ENCODE data around the gene CD300LF.

The CD300LF gene

GRCh38 chr17:74712756-74713155 is at the start of gene CD300LF:
Gene CD300LF (minus strand): TSS chr17:74712923. CDS start chr17:74712866, 57 bp downstream.
- DNase-seq (ENCODE audit: low spot score), result no peak

DNA sequence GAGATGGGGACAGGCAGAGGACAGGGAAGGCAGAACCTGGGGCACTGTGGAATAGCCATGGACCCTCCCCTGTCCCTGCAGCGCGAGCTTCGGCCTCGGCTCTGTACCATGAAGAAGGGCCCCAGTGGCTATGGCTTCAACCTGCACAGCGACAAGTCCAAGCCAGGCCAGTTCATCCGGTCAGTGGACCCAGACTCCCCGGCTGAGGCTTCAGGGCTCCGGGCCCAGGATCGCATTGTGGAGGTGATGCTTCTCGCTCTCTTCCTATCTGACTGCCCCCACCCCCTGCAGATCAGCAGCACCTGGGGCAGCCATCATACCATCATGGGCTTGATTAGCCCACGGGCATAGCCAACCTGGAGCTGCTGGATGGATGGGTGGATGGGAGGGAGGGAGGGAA is 49.2 kb upstream of the CD300LF start:
- no peak for DNase-seq (ENCODE audit: low spot score)

- no peak for DNase-seq (ENCODE audit: low spot score)
These were observed 48.7 kb upstream of the CD300LF start for GRCh38 chr17:74761419-74761818.

GRCh38 chr17:74760404-74761105 is 47.8 kb upstream of the CD300LF start:
- no peak for DNase-seq (ENCODE audit: low spot score)

DNA sequence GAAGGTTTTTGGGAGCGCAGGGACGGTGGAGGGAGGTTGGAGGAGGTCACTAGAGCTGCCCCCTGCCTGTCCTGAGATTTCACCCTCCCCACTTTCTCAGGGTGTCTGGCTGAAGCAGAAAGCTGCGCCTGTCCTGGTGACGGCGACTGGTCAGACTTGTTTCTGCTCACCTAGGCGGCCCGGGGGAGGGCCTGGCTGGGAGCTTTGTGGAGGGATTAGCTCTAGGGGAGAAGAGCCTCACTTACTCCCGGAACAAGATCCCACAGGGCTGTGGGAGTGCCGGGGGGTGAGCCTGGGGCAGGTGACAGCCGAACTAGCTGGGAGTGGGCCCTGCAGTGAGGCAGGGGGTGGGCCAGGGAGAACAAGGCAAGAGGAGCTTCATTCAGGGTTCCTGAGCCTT is 47.2 kb upstream of the CD300LF start:
- DNase-seq (ENCODE audit: low spot score), result no peak

GRCh38 chr17:74759243-74759801 is 46.6 kb upstream of the CD300LF start:
- DNase-seq (ENCODE audit: low spot score), result no peak

GRCh38 chr17:74758848-74759168 is 46.1 kb upstream of the CD300LF start:
- DNase-seq (ENCODE audit: low spot score), result no peak

- no peak for DNase-seq (ENCODE audit: low spot score)
These were observed 45.5 kb upstream of the CD300LF start for GRCh38 chr17:74757931-74758847.

DNA sequence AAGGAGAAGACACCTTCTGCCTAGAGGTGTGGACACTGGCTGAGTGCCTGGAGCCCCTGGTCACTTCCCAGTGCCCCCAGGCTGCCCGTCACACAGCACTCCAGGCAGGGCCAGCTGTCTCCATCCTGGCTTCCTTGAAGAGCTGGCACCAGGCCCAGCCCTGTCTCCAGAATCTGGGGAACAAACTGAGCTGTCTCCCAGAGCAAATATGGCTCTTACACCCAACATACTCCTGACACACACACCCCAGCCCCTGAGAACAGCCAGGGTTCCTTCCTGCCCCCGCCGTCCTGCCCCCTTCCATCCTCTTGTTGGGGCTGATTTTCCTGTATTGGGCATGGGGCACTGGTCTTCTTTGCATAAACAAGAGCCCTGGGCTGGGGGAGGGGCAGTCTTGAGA is 44.8 kb upstream of the CD300LF start:
- DNase-seq (ENCODE audit: low spot score), result no peak

GRCh38 chr17:74756891-74757290 is 44.2 kb upstream of the CD300LF start:
- DNase-seq (ENCODE audit: low spot score), result no peak

DNA sequence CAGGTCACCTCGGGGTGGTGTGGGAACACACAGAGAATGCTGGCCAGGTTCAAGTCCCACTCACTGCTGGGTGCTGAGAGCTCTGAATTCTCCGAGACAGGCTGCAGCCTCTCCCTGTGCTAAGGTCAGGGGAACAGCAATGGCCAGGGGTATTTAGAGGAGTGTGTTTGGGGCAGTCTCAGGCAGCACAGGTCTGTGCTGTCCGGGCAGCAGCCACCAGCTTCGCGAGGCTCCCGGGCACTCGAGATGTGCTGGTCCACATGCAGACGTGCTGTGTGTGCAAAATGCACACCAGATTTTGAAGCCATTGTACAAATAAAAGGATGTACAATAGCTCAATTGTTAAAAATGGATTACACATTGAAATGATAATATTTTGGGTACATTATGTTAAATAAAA is 42.8 kb upstream of the CD300LF start:
- no peak for DNase-seq (ENCODE audit: low spot score)

DNA sequence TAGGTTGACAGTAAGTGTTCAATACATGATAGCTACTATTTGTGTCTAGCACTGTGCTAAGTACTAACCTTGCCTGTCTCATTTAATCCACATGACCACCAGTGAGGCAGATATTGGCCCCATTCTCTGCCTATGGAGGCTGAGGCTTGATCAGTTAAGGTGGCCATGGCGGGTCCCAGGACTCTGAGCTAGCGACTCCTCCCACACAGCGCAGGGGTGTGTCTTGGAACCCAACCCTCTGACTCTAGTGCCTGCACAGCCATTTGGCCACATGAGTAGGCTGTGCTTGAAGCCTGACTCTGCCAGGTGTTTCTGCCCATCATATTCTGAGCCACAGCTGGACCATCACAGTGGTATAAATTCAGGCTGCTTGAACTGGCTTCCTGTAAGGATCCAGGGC is 42.1 kb upstream of the CD300LF start:
- no peak for DNase-seq (ENCODE audit: low spot score)

DNA sequence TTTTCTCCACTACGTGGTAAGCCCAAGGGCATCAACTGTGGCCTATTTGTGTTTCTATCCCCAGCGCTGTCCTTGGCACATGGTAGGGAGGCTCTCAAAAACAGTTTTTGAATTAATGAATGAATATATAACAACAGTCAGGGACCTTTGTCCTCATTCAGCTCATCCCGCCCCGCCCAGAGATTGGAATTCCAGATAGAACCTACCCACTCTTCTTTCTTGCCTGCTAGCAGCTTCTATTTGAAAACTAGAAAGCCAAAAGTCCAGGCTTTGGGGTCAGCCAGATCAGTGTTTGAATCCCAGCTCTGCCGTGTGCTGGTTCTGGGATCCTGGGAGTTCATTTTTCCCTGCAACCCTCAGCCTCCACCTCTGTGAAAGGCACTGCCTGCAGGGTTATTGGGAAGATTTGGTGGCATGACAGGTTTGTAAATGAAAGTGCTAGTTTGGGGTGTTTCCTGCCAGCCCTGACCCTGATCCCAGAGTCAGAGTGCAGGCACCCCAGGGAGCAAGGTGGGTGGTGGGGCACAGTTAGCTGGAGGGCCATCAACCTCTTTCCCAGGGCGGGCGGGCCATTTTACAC is 40.2 kb upstream of the CD300LF start:
- no peak for DNase-seq (ENCODE audit: low spot score)

DNA sequence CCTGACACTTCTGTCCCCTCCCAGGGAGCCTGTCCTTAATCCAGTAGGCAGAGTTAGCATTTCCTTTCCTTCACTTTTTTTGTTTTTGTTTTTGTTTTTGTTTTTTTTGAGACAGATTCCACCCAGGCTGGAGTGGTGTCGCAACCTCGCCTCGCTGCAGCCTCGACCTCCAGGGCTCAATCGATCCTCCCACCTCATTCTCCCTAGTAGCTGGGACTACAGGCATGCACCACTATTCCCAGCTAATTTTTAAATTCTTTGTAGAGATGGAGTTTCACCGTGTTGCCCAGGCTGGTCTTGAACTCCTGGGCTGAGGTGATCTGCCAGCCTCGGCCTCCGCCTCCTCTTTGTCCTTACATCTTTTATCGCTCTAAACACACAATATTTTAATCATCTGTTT is 39.7 kb upstream of the CD300LF start:
- DNase-seq (ENCODE audit: low spot score), result no peak

GRCh38 chr17:74750327-74751069 is 37.8 kb upstream of the CD300LF start:
- no peak for DNase-seq (ENCODE audit: low spot score)

DNA sequence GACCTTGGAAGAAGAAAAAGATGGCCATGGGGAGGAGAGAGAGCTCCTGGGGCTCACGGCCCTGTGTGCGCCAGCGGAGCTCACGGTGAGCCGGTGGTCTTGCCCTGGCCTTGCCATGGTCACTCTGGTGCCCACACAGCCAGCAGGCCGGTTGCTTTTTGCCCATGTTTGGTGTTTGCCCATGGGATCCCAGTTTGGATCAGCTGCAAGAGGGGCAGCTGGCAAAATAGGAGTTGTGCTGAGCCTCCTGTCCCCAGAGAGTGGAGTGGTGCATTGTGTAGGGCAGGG is 37.3 kb upstream of the CD300LF start:
- no peak for DNase-seq (ENCODE audit: low spot score)

DNA sequence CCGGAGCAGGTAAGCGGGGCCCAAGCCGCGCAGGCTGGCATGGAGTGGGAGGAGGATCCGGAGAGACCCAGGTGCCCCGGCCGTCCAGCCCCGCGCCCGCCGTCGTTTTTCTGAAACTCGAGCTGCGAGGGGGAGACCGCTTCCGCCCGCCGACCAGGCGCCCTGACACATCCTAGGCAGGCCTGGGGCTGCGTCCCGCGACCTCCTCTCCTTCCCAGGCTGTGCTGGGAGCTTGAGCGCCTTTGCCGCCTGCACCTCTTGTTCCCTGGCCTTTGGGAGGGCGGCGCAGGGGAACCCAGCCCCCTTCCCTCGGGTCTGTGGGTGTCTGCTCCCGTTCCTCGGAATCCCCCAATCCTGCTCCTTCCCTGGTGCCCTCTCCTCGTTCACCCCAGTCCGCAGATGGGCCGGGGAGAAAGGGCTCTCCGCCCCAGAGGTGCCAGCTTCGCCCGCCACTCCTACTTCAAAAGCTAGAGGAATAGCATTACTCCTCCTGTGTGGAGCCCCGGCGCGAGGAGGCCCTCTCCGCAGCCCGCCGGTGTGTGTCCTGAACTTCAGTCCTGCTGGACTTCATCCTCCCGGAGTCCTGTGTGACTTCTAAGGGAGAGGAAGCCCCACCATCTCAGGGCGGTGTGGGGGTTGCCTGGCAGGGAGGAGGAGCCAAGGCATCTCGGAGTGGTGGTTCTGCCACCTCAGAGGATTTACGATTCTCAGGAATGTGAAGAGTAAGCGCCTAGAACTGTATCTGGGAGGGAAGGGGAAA is 36.7 kb upstream of the CD300LF start:
- peak; percentile 68 for DNase-seq (ENCODE audit: low spot score)

DNA sequence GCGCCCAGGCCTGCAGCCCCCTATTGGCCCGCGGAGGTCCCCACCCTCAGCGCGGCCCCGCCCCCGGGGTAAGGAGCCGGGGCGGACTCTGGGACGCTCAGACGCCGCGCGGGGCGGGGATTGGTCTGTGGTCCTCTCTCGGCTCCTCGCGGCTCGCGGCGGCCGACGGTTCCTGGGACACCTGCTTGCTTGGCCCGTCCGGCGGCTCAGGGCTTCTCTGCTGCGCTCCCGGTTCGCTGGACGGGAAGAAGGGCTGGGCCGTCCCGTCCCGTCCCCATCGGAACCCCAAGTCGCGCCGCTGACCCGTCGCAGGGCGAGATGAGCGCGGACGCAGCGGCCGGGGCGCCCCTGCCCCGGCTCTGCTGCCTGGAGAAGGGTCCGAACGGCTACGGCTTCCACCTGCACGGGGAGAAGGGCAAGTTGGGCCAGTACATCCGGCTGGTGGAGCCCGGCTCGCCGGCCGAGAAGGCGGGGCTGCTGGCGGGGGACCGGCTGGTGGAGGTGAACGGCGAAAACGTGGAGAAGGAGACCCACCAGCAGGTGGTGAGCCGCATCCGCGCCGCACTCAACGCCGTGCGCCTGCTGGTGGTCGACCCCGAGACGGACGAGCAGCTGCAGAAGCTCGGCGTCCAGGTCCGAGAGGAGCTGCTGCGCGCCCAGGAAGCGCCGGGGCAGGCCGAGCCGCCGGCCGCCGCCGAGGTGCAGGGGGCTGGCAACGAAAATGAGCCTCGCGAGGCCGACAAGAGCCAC is 36.0 kb upstream of the CD300LF start, which contains the start of gene NHERF1:
Gene NHERF1, plus strand, starts transcription at position 100 of the 750 bp plus-strand sequence. Its CDS starts 219 bp downstream, at position 319.
- peak; percentile 91 for DNase-seq (ENCODE audit: low spot score)

GRCh38 chr17:74748279-74748528 is 35.5 kb upstream of the CD300LF start:
- DNase-seq (ENCODE audit: low spot score), result no peak

DNA sequence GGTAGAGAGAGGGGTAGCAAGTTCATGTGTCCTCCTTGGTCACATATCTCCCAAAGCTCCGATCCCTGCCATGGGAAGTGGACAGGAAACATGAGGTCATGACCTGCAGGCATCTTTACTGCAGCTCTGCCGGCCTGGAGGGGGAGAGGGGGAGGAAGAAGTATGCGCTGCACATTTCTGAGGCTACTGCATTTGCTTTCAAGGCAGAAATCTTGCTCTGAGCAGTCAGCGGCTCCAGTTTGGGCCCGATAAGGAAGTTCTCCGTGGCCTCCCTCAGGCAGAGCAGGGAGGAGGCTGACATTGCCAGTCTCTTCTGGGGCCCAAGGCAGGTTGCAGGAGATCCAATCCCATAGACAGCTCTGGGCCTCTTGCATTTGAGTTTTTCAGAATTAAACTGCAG is 34.2 kb upstream of the CD300LF start:
- DNase-seq (ENCODE audit: low spot score), result no peak

- no peak for DNase-seq (ENCODE audit: low spot score)
These were observed 33.7 kb upstream of the CD300LF start for GRCh38 chr17:74746376-74746775.

Measured in RKO (cell line).